ENCODE data around the gene NFYB. TPM values are rescaled to one million over a fixed set of nuclear protein-coding genes. Genes with fewer than 3 reads are reported as not detected.

Gene NFYB
- total and polyA plus RNA-seq, 2 donors (not counting 1 experiment from before 2014, with no cell fraction given) = 11.7 to 27.2 TPM

GRCh38 chr12:104095289-104095688 is 42.7 kb downstream of the NFYB start:
- CTCF ChIA-PET = no interaction called here
- DNase-seq = no peak
- H3K4me1 ChIP-seq (ENCODE audit: control insufficient read depth in 2 of 2, insufficient read depth in 2 of 2, low read length in 2 of 2) = no peaks in the 10 kb centered on the region
- no peaks in the 10 kb centered on the region for H3K9me3 Mint-ChIP-seq (ENCODE audit: insufficient read depth)
- POLR2A ChIA-PET = no interaction called here
- H3K27me3 ChIP-seq (replicated peaks in 1 of 4; ENCODE audit: control extremely low read depth in 1 of 4, control insufficient read depth in 3 of 4, insufficient read depth in 4 of 4, low read length in 3 of 4) = no peaks in the 10 kb centered on the region
- no peak for ATAC-seq (ENCODE audit: low read depth)
- no peak overlapping the region for H3K27ac Mint-ChIP-seq
- no peak overlapping the region for H3K9ac ChIP-seq (ENCODE audit: low read length)
- H3K4me2 ChIP-seq (replicated peaks; ENCODE audit: low read depth, low read length, poor library complexity, severe bottlenecking) = no peak overlapping the region
- H3K79me2 ChIP-seq (ENCODE audit: control insufficient read depth, insufficient read depth, low read length) = no peaks in the 10 kb centered on the region
- WGBS (ENCODE audit: insufficient coverage) = no CpG with 5 or more reads among the region's 1 CpG
- H3K4me3 ChIP-seq (ENCODE audit: control extremely low read depth in 1 of 5, extremely low read depth in 1 of 5, insufficient read depth in 1 of 5, low read depth in 2 of 5, low read length in 4 of 5) = no peak overlapping the region
- H2AFZ ChIP-seq (ENCODE audit: insufficient read depth, low read depth, low read length, poor library complexity, severe bottlenecking) = no peak overlapping the region
- no peak overlapping the region for H3K4me3 Mint-ChIP-seq
- intact Hi-C loops (cut with micrococcal nuclease) = no loop called here
- H3K27me3 Mint-ChIP-seq = no peaks in the 10 kb centered on the region
- no peaks in the 10 kb centered on the region for H3K4me1 Mint-ChIP-seq
- TF ChIP-seq CTCF (IDR thresholded peaks at IDR 0.05) (no peak), EZH2 (IDR thresholded peaks at IDR 0.05; ENCODE audit: borderline replicate concordance, insufficient read depth, low read depth, low read length, poor library complexity, severe bottlenecking) (no peak)
- peaks cover 26 to 49% of the 10 kb centered on the region in 2 experiments for H3K36me3 ChIP-seq (replicated peaks in 1 of 2; ENCODE audit: control extremely low read depth in 1 of 2, control insufficient read depth in 1 of 2, extremely low read depth in 1 of 2, insufficient read depth in 2 of 2, low read length in 1 of 2)
- H3K9me3 ChIP-seq (ENCODE audit: control extremely low read depth in 1 of 3, control insufficient read depth in 2 of 3, insufficient read depth in 1 of 3, low read length in 2 of 3) = no peaks in the 10 kb centered on the region
- H4K20me1 ChIP-seq (ENCODE audit: control insufficient read depth, insufficient read depth, low read length, poor library complexity, severe bottlenecking) = no peaks in the 10 kb centered on the region
- no peak overlapping the region for H3K27ac ChIP-seq (ENCODE audit: low read length in 2 of 2)

GRCh38 chr12:104094284-104094683 is 43.7 kb downstream of the NFYB start:
- no peak for TF ChIP-seq EZH2 (IDR thresholded peaks at IDR 0.05; ENCODE audit: borderline replicate concordance, insufficient read depth, low read depth, low read length, poor library complexity, severe bottlenecking)
- TF ChIP-seq CTCF (IDR thresholded peaks at IDR 0.05) = no peak
- Histone ChIP-seq H3K27me3 (replicated peaks in 1 of 4; ENCODE audit: control extremely low read depth in 1 of 4, control insufficient read depth in 3 of 4, insufficient read depth in 4 of 4, low read length in 3 of 4) (no peaks in the 10 kb centered on the region), H3K79me2 (ENCODE audit: control insufficient read depth, insufficient read depth, low read length) (no peaks in the 10 kb centered on the region), H4K20me1 (ENCODE audit: control insufficient read depth, insufficient read depth, low read length, poor library complexity, severe bottlenecking) (no peaks in the 10 kb centered on the region), H3K4me3 (ENCODE audit: control extremely low read depth in 1 of 5, extremely low read depth in 1 of 5, insufficient read depth in 1 of 5, low read depth in 2 of 5, low read length in 4 of 5) (no peak overlapping the region), H3K27ac (ENCODE audit: low read length in 2 of 2) (no peak overlapping the region), H3K4me1 (ENCODE audit: control insufficient read depth in 2 of 2, insufficient read depth in 2 of 2, low read length in 2 of 2) (no peaks in the 10 kb centered on the region), H3K9me3 (ENCODE audit: control extremely low read depth in 1 of 3, control insufficient read depth in 2 of 3, insufficient read depth in 1 of 3, low read length in 2 of 3) (no peaks in the 10 kb centered on the region), H3K9ac (ENCODE audit: low read length) (no peak overlapping the region), H3K4me2 (replicated peaks; ENCODE audit: low read depth, low read length, poor library complexity, severe bottlenecking) (no peak overlapping the region), H3K36me3 (replicated peaks in 1 of 2; ENCODE audit: control extremely low read depth in 1 of 2, control insufficient read depth in 1 of 2, extremely low read depth in 1 of 2, insufficient read depth in 2 of 2, low read length in 1 of 2) (peaks cover 26 to 43% of the 10 kb centered on the region in 2 experiments), H2AFZ (ENCODE audit: insufficient read depth, low read depth, low read length, poor library complexity, severe bottlenecking) (no peak overlapping the region)
- intact Hi-C loops (cut with micrococcal nuclease) = no loop called here
- POLR2A ChIA-PET = no interaction called here
- ATAC-seq (ENCODE audit: low read depth) = no peak
- H3K27ac Mint-ChIP-seq = no peak overlapping the region
- H3K4me1 Mint-ChIP-seq = no peaks in the 10 kb centered on the region
- H3K4me3 Mint-ChIP-seq = no peak overlapping the region
- no peaks in the 10 kb centered on the region for H3K27me3 Mint-ChIP-seq
- DNase-seq = no peak
- WGBS (ENCODE audit: insufficient coverage) = no CpG with 5 or more reads among the region's 3 CpGs
- CTCF ChIA-PET = no interaction called here
- no peaks in the 10 kb centered on the region for H3K9me3 Mint-ChIP-seq (ENCODE audit: insufficient read depth)

Measured in B cell (primary cell).